KOPT-K1 (cell line): ENCODE results near the gene DGKE.

Experiments used
- H3K27ac ChIP-seq: fragments of 200-600 bp; sonication (generic); 2 replicates; pipeline ENCODE4 v1.5.1; 2016; ENCODE audit warnings: antibody characterized with exemption, mild to moderate bottlenecking, low read depth, low read length; ENCODE audit not compliant: poor library complexity, severe bottlenecking
- H3K36me3 ChIP-seq: fragments of 200-600 bp; sonication (generic); 2 replicates; pipeline ENCODE4 v1.5.1; 2017; ENCODE audit warnings: antibody characterized with exemption, mild to moderate bottlenecking, low read length, moderate library complexity; ENCODE audit not compliant: insufficient read depth
- H3K9me3 ChIP-seq: fragments of 200-600 bp; sonication (generic); 2 replicates; pipeline ENCODE4 v1.5.1; 2017; ENCODE audit warnings: antibody characterized with exemption, low read length, mild to moderate bottlenecking; ENCODE audit not compliant: insufficient read depth, poor library complexity, severe bottlenecking

Gene DGKE

GRCh38 chr17:56861899-56862298, 27.9 kb downstream of the DGKE start:
- Histone ChIP-seq H3K36me3 (peaks cover 94% of the 10 kb centered on the region), H3K27ac (no peak overlapping the region), H3K9me3 (no peaks in the 10 kb centered on the region)

- peaks cover 92% of the 10 kb centered on the region for H3K36me3 ChIP-seq
- no peak overlapping the region for H3K27ac ChIP-seq
- no peaks in the 10 kb centered on the region for H3K9me3 ChIP-seq
Measured at GRCh38 chr17:56863974-56864373, 30.0 kb downstream of the DGKE start.

- peaks cover 80% of the 10 kb centered on the region for H3K36me3 ChIP-seq
- H3K9me3 ChIP-seq: no peaks in the 10 kb centered on the region
- no peak overlapping the region for H3K27ac ChIP-seq
Measured at GRCh38 chr17:56866076-56866475, 32.1 kb downstream of the DGKE start.

GRCh38 chr17:56866496-56866895, 32.5 kb downstream of the DGKE start:
- no peak overlapping the region for H3K27ac ChIP-seq

GRCh38 chr17:56867948-56868376, 34.0 kb downstream of the DGKE start:
- H3K9me3 ChIP-seq: no peaks in the 10 kb centered on the region
- H3K27ac ChIP-seq: no peak overlapping the region
- H3K36me3 ChIP-seq: peaks cover 61% of the 10 kb centered on the region

More at GRCh38 chr17:56866496-56866895, 32.5 kb downstream of the DGKE start:
- H3K36me3 ChIP-seq: peaks cover 76% of the 10 kb centered on the region
- H3K9me3 ChIP-seq: no peaks in the 10 kb centered on the region

GRCh38 chr17:56868716-56869115, 34.8 kb downstream of the DGKE start:
- H3K36me3 ChIP-seq: peaks cover 54% of the 10 kb centered on the region
- H3K9me3 ChIP-seq: no peaks in the 10 kb centered on the region
- no peak overlapping the region for H3K27ac ChIP-seq

- Histone ChIP-seq H3K27ac (no peak overlapping the region), H3K36me3 (peaks cover 39% of the 10 kb centered on the region), H3K9me3 (no peaks in the 10 kb centered on the region)
Measured at GRCh38 chr17:56870081-56870651, 36.2 kb downstream of the DGKE start.

- Histone ChIP-seq H3K9me3 (no peaks in the 10 kb centered on the region), H3K36me3 (no peaks in the 10 kb centered on the region), H3K27ac (no peak overlapping the region)
Measured at GRCh38 chr17:56876766-56877179, 42.8 kb downstream of the DGKE start.

GRCh38 chr17:56879280-56879679, 45.3 kb downstream of the DGKE start:
- H3K9me3 ChIP-seq: no peaks in the 10 kb centered on the region
- no peak overlapping the region for H3K27ac ChIP-seq
- H3K36me3 ChIP-seq: peaks cover 2% of the 10 kb centered on the region; the same call in 1 of the 2 replicates

GRCh38 chr17:56880133-56880532, 46.2 kb downstream of the DGKE start:
- peaks cover 11% of the 10 kb centered on the region; the same call in 1 of the 2 replicates for H3K36me3 ChIP-seq
- H3K27ac ChIP-seq: no peak overlapping the region

GRCh38 chr17:56880571-56880970, 46.6 kb downstream of the DGKE start:
- Histone ChIP-seq H3K36me3 (peaks cover 15% of the 10 kb centered on the region; the same call in 1 of the 2 replicates), H3K9me3 (no peaks in the 10 kb centered on the region), H3K27ac (no peak overlapping the region)

More at GRCh38 chr17:56880133-56880532, 46.2 kb downstream of the DGKE start:
- no peaks in the 10 kb centered on the region for H3K9me3 ChIP-seq

GRCh38 chr17:56881685-56882295, 47.8 kb downstream of the DGKE start:
- no peak overlapping the region for H3K27ac ChIP-seq
- H3K9me3 ChIP-seq: no peaks in the 10 kb centered on the region
- peaks cover 27% of the 10 kb centered on the region for H3K36me3 ChIP-seq

GRCh38 chr17:56883616-56884015, 49.7 kb downstream of the DGKE start:
- H3K27ac ChIP-seq: no peak overlapping the region
- peaks cover 11% of the 10 kb centered on the region for H3K9me3 ChIP-seq
- peaks cover 45% of the 10 kb centered on the region for H3K36me3 ChIP-seq

GRCh38 chr17:56884483-56885311, 50.7 kb downstream of the DGKE start:
- peaks cover 56% of the 10 kb centered on the region for H3K36me3 ChIP-seq
- H3K9me3 ChIP-seq: peaks cover 22% of the 10 kb centered on the region
- no peak overlapping the region for H3K27ac ChIP-seq

GRCh38 chr17:56885312-56885657, 51.3 kb downstream of the DGKE start:
- Histone ChIP-seq H3K36me3 (peaks cover 62% of the 10 kb centered on the region), H3K9me3 (peaks cover 28% of the 10 kb centered on the region), H3K27ac (no peak overlapping the region)
